GM12865 (cell line): ENCODE data around the gene SYTL4.
"Not testable (repeated sequence)": the region's sequence is repeated elsewhere in the genome, so short reads cannot be mapped to it uniquely, and the experiment has no call there.

ENCODE experiments used
- DNase-seq: peaks from one replicate; pipeline ENCODE4 v3.0.0; 2010; ENCODE audit warnings: low read depth
- H3K4me3 ChIP-seq: 2 replicates; pipeline ENCODE4 v1.5.1; 2011; ENCODE audit warnings: mild to moderate bottlenecking, low read depth, low read length, control low read depth
- CTCF ChIP-seq: IDR thresholded peaks from 2 replicates; pipeline ENCODE4 v1.5.1; 2011; ENCODE audit warnings: low read length, control low read depth, low read depth, inconsistent platforms; ENCODE audit not compliant: insufficient read depth; ENCODE audit errors: missing control alignments

Gene SYTL4

GRCh38 chrX:100745806-100746537 lies 14.1 kb upstream of the SYTL4 start:
- TF ChIP-seq CTCF: no peak
- H3K4me3 ChIP-seq: no peak overlapping the region
- DNase-seq: no peak

GRCh38 chrX:100745205-100745604 lies 13.3 kb upstream of the SYTL4 start:
- DNase-seq: no peak
- no peak overlapping the region for H3K4me3 ChIP-seq
- TF ChIP-seq CTCF: no peak

- no peak for DNase-seq
- TF ChIP-seq CTCF: no peak
- no peak overlapping the region for H3K4me3 ChIP-seq
These were observed 11.2 kb upstream of the SYTL4 start for GRCh38 chrX:100743009-100743607.

- not testable (repeated sequence) for DNase-seq, H3K4me3 ChIP-seq
These were observed 7.9 kb downstream of the SYTL4 start for GRCh38 chrX:100724006-100724405.

GRCh38 chrX:100721328-100721727 lies 10.6 kb downstream of the SYTL4 start:
- TF ChIP-seq CTCF: no peak
- H3K4me3 ChIP-seq: no peak overlapping the region
- no peak for DNase-seq

- no peak for DNase-seq
- no peak overlapping the region for H3K4me3 ChIP-seq
- no peak for TF ChIP-seq CTCF
These were observed 11.6 kb downstream of the SYTL4 start for GRCh38 chrX:100720301-100720700.

- H3K4me3 ChIP-seq: no peak overlapping the region
- no peak for TF ChIP-seq CTCF
- DNase-seq: no peak
These were observed 12.8 kb downstream of the SYTL4 start for GRCh38 chrX:100719139-100719538.
